Daoy (cell line): ENCODE results near the gene CNGB1. TPM values are rescaled to one million over a fixed set of nuclear protein-coding genes. Genes with fewer than 3 reads are reported as not detected.
"Not testable (repeated sequence)": the region's sequence is repeated elsewhere in the genome, so short reads cannot be mapped to it uniquely, and the experiment has no call there.

Experiments used
- DNase-seq: peaks from one replicate; pipeline ENCODE4 v3.0.0-alpha.2; 2015; ENCODE audit warnings: low read depth
- total RNA-seq: library from RNA; depleted of rRNA; stranded (reverse); fragments of >200 nt; shearing (Covaris generic); gene quantifications from 2 replicates; pipeline ENCODE4 v1.2.3, GENCODE V29; 2014; rRNA removed

CNGB1 gene
- under 0.01 TPM in 1 of 2 replicates, not detected in the other for total RNA-seq

DNA sequence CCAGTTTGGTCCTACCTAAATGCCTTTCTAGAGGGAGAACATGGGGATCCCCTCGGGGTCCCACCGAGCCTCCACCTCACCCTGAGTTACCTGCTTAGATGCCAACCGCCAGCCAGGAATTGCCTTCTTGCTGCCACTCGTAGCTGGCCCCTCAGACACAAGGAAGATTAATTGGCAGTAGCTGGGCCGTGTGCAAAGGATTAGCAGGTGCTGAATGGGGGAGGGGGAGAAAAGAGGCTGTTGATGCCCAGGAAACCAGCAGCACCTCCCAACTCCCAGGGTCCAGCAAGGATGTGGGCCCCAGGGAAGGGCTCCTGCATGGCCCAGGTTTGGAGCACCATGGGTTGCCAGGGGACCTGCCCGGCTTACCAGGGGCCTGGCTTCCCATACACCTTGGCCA, at the start of gene CNGB1:
Gene CNGB1, minus strand, starts transcription at position 159 of the 400 bp plus-strand sequence. CDS start 3,842 bp downstream, outside the sequence.
- no peak for DNase-seq

DNA sequence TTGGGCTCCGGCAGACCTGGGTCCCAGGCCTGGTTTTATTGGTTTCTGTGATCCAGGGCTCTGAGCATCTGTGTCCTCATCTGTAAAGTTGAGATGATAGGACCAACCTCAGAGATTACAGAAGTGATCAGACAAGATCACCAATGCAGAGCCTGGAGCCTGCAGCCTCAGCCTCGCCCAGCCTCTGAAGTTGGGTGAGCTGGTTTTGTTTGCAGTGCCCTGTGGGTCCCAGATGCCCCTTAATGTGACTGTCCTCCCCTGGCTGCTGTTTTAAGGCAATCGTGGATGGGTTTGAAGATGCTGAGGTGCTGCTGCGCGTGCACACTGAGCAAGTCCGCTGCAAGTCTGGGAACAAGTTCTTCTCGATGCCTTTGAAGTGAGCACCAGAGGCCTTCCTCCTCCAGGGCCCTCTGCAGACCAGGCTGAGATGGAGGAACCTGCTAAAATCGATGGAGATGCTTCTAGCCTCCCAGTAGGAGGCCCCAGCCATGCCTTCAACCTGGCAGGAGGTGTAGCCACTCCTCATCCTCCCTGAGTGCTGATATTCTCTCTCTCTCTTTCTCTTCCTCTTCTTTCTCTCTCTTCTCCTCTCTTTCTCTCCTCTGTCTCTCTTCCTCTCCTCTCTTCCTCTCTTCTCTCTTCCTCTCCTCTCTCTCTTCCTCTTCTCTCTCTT, 49.1 kb upstream of the CNGB1 start:
- DNase-seq: no peak

DNA sequence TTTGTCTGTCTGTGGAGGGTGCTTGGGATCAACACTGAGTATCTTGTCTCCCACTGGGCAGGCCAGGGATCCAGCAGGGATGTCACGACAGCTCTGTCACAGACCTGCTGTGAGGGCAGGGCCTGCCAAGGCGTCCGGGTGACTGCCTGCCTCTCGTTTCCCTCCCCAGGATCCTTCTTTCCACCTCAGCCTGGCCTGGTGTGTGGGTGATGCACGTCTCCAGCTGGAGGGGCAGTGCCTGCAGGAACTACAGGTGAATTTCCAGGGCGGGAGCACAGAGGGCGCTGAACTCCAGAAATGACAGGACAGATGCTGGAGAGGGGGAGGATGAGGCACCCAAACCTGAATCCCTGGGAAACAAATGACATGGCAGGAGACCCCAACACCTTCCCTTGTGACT, 47.9 kb upstream of the CNGB1 start:
- DNase-seq: no peak

DNA sequence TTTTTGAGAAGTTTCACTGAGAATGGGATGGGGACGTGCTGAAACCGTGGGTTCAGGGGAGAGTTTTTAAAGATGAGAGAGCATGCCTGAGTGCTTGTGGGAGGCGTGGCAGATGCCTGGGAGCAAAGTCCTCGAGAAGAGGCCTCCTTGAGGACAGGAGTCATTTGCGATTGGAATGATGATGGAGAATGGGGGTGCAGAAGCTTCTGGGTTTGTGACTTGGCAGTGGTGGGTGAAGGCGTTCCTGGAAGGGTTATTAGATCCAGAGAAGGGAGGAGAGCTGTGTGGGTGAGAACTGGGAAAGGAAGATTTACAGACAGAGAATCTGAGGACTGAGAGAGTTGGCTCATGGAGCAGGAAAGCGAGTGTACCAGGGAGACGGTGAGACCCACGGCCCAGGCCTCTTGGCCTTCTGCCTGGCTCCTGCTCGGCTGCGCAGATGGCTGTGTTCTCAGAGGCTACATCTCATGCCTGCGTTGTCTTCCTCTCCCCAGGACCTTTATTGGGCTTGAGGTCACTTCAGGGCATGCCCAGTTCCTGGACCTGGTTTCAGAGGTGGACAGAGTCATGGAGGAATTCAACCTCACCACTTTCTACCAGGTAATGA, 46.0 kb upstream of the CNGB1 start:
- no peak for DNase-seq

DNA sequence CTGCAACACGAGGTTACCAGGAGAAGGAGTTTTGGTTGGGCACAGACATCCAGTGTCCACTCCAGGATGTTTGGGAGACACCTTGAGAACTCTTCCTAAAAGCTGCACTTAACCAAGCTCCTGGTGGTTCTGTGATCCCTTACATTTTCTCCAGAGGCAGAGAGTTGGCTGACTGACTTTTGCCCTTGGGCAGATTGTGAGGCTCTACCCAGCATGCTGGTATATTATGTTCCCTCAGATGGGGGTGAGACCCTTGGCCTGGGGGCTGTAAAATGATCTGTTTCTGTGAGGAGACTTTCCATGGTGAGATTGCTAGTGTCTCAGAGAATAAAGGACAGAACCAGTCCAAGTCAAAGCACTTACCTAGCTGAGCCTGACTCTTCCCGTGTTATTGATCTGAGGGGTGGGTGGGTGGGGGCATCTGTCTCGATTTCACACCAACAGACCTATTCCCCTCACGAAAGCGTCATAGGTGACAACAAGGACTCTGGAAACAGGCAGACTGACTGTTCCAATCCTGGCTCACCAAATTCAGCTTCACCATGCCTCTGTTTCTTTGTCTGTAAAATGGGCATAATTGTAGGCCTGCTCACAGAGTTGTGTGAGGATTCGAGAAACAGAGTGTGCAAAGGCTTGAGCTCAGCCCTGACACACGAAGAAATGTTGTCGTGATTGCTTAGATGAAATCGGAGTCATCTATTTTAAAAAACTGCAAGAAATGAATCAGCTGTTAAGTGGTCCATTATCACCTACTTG, 42.5 kb upstream of the CNGB1 start:
- no peak for DNase-seq

DNA sequence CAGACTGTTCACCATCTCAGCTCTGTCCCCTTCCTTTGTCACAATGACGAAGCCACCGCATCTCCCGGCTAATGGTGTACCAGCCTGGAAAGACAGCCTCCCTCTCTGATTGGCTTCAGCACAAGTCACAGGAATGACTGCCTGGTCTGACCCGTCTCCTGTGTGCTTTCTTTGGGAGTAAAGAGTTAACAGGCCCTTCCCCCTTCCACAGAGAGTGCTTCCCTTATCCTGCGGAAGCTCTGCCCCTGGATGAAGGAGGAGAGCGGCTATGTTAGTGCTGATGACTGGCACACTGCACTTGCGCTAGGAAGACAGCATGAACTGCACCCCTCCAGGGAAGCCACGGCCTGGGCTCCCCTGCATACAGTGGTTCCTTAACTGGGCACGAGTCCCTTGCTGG, 41.6 kb upstream of the CNGB1 start:
- DNase-seq: no peak

DNA sequence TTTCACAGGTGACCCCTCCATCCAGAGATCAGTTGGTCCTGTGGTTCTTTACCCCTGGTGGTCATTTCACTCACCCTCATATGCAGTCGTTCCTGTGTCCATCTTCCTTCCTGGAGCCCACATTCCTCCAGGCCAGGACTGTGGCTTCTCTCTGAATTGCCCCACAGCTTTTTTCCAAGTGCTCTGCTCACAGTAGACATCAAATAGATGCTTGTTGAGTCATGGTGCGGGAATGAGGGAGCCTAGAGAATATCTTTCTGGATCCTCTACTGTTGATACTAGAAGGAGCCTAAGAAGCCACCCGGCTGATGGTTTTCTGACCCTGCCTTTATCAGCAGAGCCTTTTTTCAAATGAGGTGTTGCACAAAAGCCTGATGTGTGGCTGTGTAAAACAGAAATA, 40.7 kb upstream of the CNGB1 start:
- no peak for DNase-seq

DNA sequence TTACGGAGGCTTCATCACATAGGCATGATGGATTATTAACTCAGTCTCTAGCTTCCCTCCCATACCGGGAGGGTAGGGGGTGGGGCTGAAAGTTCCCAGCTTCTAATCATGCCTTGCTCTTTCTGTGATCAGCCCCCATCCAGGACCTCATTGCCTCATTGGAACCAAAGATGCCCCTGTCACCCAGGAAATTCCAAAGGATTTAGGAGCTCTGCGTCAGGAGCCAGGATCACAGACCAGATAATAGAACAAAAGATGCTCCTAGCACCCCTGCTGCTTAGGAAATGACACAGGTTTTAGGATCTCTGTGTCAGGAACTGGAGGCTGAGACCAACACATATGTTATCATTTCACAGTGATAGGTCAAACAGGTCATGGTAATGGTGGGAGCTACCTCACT, 40.0 kb upstream of the CNGB1 start:
- no peak for DNase-seq

DNA sequence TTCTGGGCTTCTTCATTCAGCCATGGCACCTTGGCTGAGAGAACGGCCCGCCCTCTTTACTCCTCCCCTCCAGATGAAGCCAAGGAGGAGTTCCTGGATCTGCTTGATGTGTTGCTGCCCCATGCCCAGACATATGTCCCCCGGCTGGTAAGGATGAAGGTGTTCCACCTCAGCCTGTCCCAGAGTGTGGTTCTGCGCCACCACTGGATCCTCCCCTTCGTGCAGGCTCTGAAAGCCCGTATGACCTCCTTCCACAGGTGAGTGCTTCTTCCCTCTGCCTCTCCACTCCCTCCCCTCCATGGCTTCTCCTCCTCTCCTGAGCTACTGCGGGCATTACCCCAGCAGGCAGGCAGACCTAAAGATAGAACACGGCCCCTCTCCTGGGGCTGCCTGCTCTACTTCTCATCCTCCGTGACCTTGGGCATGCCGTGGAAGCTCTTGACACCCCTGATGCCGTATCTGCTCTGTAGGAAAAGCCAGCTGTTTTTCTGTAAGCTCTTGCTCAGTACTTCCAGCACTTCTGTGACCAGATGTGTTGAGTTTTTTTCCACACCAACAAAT, 39.0 kb upstream of the CNGB1 start:
- no peak for DNase-seq

DNA sequence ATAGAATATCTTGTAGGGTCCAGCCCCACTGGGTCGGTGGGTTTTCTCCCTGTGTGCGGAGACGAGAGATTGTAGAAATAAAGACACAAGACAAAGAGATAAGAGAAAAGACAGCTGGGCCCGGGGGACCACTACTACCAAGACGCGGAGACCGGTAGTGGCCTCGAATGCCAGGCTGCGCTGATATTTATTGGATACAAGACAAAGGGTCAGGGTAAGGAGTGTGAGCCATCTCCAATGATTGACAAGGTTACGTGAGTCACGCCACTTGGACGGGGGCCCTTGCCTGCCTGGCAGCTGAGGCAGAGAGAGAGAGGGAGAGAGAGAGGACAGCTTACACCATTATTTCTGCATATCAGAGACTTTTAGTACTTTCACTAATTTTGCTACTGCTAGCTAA, 33.8 kb upstream of the CNGB1 start:
- DNase-seq: not testable (repeated sequence)

DNA sequence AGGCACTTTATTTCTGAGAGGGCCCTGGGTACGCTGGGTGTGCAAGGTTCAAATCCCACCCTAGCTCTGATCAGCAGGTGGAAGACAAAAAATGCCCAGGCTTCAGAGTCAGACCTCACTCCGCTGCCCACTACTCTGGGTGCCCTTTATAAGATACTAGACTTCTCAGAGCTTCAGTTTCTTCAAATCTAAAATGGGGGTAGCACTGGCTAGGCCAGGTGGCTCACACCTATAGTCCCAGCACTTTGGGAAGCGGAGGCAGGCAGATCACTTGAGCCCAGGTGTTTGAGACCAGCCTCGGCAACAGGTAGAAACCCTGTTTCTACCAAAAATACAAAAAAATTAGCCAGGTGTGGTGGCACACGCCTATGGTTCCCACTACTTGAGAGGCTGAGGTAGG, 32.0 kb upstream of the CNGB1 start:
- no peak for DNase-seq

DNA sequence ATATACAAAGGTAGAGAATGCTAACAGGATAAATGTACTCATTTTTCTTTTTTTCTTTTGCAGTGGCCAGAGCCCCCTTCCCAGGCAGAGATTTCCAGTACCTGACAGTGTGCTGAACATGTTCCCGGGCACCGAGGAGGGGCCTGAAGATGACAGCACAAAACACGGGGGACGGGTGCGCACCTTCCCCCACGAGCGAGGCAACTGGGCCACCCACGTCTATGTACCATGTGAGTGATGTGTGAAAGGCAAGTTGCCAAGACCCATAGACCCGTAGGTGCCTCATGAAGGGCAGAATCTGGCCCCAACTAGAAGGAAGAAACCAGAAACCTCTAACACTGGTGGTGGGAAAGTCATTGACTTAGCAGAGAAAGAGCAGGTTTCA, 31.5 kb upstream of the CNGB1 start:
- DNase-seq: no peak

DNA sequence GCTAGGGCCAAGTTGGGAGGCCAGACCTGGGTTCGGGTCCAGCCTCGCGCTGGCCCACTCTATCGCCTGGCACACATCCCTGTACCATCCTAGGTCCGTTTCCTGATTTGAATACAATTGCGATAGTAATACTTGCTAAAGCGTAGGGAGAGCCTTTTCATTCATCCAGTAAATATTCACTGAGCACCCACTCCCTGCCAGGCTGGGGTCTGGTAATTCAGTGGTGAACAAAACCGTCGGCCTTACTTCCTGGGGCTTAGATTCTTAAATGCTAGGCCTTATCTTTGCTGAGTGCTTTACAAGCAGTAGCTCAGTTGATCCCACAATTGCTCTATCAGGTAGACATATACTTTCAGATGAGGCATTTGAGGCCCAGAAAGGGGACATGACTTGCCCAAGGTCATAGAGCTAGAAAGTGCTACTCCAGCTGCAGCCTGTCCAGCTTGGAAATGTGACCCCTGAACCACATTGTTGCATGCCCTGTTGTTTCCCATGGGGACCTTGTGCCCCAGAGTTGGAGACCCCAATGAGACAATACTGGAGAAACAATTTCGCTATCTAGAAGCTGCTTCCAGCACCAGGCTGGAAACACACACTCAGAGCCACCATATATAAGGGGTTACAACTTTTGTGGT, 31.0 kb upstream of the CNGB1 start:
- no peak for DNase-seq

DNA sequence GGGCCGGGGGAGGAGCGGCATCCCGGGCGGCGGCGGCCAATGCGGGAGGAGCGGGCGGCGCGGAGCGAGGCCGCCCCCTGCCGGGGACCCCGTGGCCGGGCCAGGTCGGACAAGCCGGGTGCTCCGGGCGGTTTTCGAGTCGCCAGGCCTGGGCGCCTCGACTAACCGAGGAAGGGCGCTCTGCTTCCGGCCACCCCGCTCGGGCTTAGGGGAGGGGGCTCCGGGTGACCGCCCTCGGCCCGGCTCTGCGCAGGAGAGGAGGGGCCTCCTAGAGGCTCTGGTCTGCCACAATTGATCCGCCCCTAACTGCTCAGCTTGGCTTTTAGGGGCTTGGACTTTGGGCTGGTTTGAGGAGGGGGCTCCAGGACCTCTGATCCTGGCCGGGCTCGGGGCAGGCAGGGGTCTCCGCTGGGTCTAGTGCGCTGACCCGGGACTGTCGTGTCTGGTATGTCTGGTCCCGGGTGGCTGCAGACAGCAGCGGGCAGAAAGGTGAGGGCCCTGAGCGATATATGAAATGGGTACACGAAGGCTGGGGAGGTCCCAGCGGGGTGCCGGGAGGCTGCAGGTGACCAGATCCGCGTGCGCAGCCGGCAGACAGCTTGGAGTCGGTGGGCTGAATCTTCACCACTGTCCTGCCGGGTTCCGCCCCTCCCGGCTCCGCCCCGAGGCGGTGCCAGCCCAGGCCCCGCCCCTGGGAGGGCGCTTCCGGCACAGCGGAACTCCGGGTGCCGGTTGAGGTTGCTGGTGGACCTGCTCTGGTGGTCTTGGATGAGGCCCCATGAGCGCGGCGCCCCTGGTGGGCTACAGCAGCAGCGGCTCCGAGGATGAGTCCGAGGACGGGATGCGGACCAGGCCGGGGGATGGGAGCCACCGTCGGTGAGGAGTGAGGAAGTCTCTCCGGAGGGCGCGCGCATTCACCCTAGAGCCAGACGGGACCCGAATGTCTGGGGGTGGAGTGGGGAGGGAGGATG, 30.1 kb upstream of the CNGB1 start, which contains the start of gene USB1:
Gene USB1, plus strand, starts transcription at position 702 of the 971 bp plus-strand sequence. Its CDS starts 77 bp downstream, at position 779.
- DNase-seq: peak; percentile 86

DNA sequence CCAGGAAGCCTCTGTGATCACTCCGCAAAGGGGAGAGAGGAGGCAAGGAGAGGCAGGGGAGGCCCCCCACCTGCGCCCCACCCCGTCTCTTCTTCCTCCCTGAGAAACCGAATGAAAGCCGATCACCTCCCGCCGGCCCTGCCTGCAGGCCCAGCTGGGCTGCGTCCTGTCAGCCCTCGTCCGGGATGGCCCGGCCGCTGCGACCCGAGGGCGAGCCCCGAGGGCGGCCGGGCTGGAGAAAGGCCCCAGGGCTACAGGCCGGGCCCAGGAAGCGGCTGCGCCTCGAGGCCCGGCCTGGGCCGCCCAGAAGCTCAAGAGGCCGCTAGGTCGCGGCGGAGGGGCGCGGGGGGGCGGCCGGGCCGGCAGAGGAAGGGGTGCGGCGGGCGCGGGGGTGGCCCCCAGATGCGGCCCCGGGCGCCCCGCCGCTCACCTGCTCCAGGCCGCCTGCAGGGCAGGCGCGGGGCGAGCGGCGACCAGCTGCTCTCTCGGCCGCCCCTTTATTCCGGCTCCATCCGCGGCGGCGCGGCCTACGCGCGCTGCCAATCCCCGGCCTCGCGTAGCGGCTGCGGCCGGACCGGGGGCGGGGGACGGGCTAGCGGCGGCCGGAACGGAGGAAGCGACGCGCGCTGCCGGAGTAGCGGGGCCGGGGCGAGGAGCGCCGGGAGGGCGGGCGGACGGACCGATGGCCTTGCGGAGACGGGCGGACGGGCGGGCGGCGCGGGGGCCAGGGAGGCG, 29.2 kb upstream of the CNGB1 start, which contains the start of gene ZNF319:
Gene ZNF319, minus strand, starts transcription at position 702 of the 735 bp plus-strand sequence. CDS start 2,407 bp downstream, outside the sequence.
- no peak for DNase-seq

DNA sequence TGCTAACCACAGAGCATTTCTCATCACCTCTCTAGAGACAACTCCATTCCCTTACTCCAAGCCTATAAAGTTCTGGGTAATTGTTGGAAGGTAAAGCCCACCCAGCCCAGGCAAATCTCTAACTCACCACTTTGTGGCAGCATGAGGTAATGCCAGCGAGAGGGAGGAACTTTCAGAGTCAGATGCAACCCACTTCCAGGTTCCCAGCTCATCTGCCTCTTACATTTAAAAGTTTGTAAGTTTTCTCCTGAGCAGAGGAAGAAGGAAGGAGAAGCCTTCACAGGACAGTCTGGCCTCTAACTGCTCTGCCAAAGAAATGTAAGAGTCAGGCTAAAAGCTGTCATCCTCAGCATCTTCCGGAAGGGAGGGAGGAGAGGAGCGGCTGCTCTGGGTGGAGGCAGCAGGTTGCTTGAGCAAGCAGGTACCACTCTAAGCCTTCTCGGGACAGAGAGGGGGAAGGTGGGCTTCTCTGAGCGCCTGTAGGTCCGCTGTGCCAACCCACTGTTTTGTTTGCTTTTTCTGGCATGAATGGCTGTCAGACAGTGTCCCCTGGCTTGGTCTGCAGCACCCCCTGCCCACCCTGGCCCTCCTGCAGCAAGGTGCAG, 28.5 kb upstream of the CNGB1 start:
- DNase-seq: peak; percentile 44

DNA sequence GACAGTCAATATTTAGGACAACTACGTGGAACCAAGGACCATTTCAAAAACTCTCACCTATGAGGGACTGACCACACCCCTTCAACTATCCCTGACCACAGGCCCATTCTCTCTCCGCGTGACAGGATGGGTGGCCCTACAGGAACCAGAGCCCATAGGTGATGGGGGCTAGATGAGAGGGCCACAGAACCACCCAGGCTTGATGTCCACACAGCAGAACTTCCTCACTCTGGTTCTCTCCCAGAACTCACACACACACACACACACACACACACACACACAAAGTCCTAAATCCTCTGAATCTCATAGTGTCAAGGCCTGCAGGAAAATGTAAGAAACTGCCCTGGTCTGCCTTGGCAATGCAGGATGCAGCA, 28.1 kb upstream of the CNGB1 start:
- no peak for DNase-seq

DNA sequence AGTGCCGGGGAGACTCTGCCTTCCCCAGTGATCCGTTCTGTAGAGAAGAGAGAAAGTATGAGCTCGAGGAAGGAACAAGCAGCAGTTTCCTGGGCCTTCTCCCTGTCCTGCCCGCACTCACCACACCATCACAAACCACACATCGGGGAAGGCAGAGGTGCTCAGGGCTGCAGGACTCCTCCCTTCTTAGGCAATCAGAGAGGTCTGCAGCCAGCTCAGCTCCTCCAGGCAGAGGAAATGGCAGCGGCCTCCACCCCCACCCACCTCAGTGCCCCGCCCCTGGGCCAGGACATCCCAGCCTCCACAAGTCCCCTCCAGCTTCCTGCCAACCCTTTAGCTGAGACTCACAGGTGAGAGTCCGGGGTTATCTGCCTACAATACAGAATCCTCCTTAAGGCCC, 27.6 kb upstream of the CNGB1 start:
- peak; percentile 54 for DNase-seq

DNA sequence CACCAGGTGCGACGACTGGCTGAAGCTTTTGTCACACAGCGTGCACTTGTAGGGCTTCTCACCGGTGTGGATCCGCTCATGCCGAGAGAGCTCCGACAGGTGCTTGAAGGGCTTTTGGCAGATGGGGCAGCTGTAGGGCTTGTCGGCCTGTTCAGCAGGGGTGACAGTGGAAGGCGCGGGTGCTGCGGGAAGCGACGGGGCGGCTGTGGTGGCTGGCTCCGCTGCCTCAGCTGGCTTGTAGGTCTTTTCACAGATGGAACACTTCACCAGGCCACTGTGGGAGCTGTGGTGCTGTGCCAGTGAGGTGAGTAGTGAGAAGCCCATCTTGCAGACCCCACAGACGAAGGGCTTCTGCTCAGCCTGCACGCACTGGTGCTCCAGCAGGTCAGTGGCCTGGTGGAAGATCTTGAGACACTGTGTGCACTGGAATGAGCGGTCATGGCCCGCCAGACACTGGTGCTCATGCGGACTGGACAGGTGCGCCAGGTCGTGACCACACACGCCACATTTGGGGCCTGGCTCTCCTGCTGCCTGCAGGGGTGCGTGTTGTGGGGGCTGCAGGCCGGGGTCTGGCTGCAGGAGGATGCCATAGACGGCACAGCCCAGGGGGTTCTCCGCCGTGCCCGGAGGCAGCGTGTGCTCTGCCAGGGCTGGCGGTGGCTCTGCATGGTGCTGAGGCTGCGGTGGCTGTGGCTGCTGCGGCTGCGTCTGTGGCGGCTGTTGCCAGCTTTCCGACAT, 26.8 kb upstream of the CNGB1 start:
- DNase-seq: no peak
